HL-60 (cell line): ENCODE results near the gene ZNF106.

Source experiments
- DNase-seq, 2 experiments: peaks; one replicate each; pipeline ENCODE4 v3.0.0-alpha.2; 2010 to 2020; ENCODE audit warnings: low read depth in 1 of 2, low spot score in 1 of 2
- H3K27ac ChIP-seq: fragments of 250-450 bp; sonication (Bioruptor Pico); replicated peaks from 2 replicates; pipeline ENCODE4 v1.5.1; 2020; ENCODE audit warnings: mild to moderate bottlenecking, moderate library complexity
- H3K27me3 ChIP-seq: fragments of 250-450 bp; sonication (Bioruptor Pico); 2 replicates; pipeline ENCODE4 v1.5.1; 2021; ENCODE audit warnings: mild to moderate bottlenecking, moderate library complexity; ENCODE audit not compliant: insufficient read depth, poor library complexity, severe bottlenecking
- H3K4me3 ChIP-seq: replicated peaks from 2 replicates; pipeline ENCODE4 v1.5.1; 2011; ENCODE audit warnings: mild to moderate bottlenecking, control low read depth, low read length; ENCODE audit not compliant: insufficient read depth
- CTCF ChIP-seq: IDR thresholded peaks from one replicate; pipeline ENCODE4 v1.5.1; 2011; ENCODE audit warnings: low read length, control low read depth, inconsistent platforms; ENCODE audit not compliant: insufficient read depth
- GABPA ChIP-seq: IDR thresholded peaks from 2 replicates; pipeline ENCODE4 v1.6.1; 2012; ENCODE audit warnings: low read depth
- POLR2AphosphoS5 ChIP-seq: IDR thresholded peaks from 2 replicates; pipeline ENCODE4 v1.6.1; 2012; ENCODE audit warnings: low read depth
- REST ChIP-seq: IDR thresholded peaks from 2 replicates; pipeline ENCODE4 v1.6.1; 2012; ENCODE audit warnings: low read depth; ENCODE audit not compliant: insufficient replicate concordance
- SPI1 ChIP-seq: IDR thresholded peaks from 2 replicates; pipeline ENCODE4 v1.6.1; 2012; ENCODE audit warnings: low read depth, mild to moderate bottlenecking, borderline replicate concordance

ZNF106 gene

GRCh38 chr15:42447599-42447998 lies 43.3 kb downstream of the ZNF106 start:
- H3K4me3 ChIP-seq, result no peak overlapping the region
- TF ChIP-seq GABPA (no peak), POLR2AphosphoS5 (no peak), CTCF (no peak), REST (no peak), SPI1 (no peak)
- H3K27me3 ChIP-seq, result no peaks in the 10 kb centered on the region
- DNase-seq, result no peak
- no peak overlapping the region for H3K27ac ChIP-seq

GRCh38 chr15:42445551-42445950 lies 45.4 kb downstream of the ZNF106 start:
- no peak for DNase-seq
- Histone ChIP-seq H3K27me3 (no peaks in the 10 kb centered on the region), H3K4me3 (no peak overlapping the region), H3K27ac (no peak overlapping the region)
- TF ChIP-seq SPI1, result no peak
- no peak for TF ChIP-seq CTCF
- TF ChIP-seq GABPA, result no peak
- no peak for TF ChIP-seq POLR2AphosphoS5
- TF ChIP-seq REST, result no peak

- Histone ChIP-seq H3K4me3 (no peak overlapping the region), H3K27me3 (no peaks in the 10 kb centered on the region), H3K27ac (no peak overlapping the region)
- DNase-seq, result no peak
- TF ChIP-seq CTCF (no peak), REST (no peak), GABPA (no peak), SPI1 (no peak), POLR2AphosphoS5 (no peak)
These were observed 46.4 kb downstream of the ZNF106 start for GRCh38 chr15:42444415-42445063.
